HepG2 (cell line): ENCODE data around the gene KCNE4.

ENCODE experiments used
- BRF2 ChIP-seq: sonication (generic); formaldehyde crosslinking; IDR thresholded peaks from 2 replicates; pipeline ENCODE4 v1.8.1; 2022; ENCODE audit warnings: mild to moderate bottlenecking, missing genetic modification reagents
- EP300 ChIP-seq, 3 experiments: sonication (generic) in 1 of 3; formaldehyde crosslinking in 1 of 3; IDR thresholded peaks; 2 replicates each; pipeline versions ENCODE4 v1.5.1 to v1.6.1; 2011 to 2020; ENCODE audit warnings: low read depth in 2 of 3, low read length in 2 of 3, borderline replicate concordance in 1 of 3, improper control_type of control experiment in 1 of 3, mild to moderate bottlenecking in 1 of 3, missing genetic modification reagents in 1 of 3, moderate library complexity in 1 of 3
- ESRRA ChIP-seq: sonication (generic); formaldehyde crosslinking; IDR thresholded peaks from 2 replicates; pipeline ENCODE4 v1.5.1; 2020; ENCODE audit warnings: mild to moderate bottlenecking, low read depth, missing genetic modification reagents
- ETV6 ChIP-seq: sonication (generic); formaldehyde crosslinking; conservative IDR thresholded peaks from 2 replicates; pipeline ENCODE4 v1.4.0; 2020; ENCODE audit warnings: missing genetic modification reagents
- MYC ChIP-seq: sonication (generic); formaldehyde crosslinking; IDR thresholded peaks from 2 replicates; pipeline ENCODE4 v1.9.0; 2021; ENCODE audit warnings: missing genetic modification reagents, borderline replicate concordance
- POLR2A ChIP-seq, 2 experiments: IDR thresholded peaks; 2 replicates each; pipeline ENCODE4 v1.6.1; 2011; ENCODE audit warnings: low read depth in 2 of 2, low read length in 2 of 2, mild to moderate bottlenecking in 1 of 2, moderate library complexity in 1 of 2; ENCODE audit not compliant: insufficient read depth in 1 of 2
- SIN3A ChIP-seq: IDR thresholded peaks from 2 replicates; pipeline ENCODE4 v1.6.1; 2011; ENCODE audit warnings: low read depth, mild to moderate bottlenecking, control low read depth, low read length, borderline replicate concordance
- SMC3 ChIP-seq: IDR thresholded peaks from 2 replicates; pipeline ENCODE4 v1.6.1; 2011; ENCODE audit warnings: low read length, improper control_type of control experiment
- SNAPC5 ChIP-seq: sonication (generic); formaldehyde crosslinking; IDR thresholded peaks from 2 replicates; pipeline ENCODE4 v1.8.1; 2023; ENCODE audit warnings: mild to moderate bottlenecking, missing genetic modification reagents, borderline replicate concordance
- ZNF740 ChIP-seq: sonication (generic); formaldehyde crosslinking; IDR thresholded peaks from 2 replicates; pipeline ENCODE4 v1.4.0; 2020; ENCODE audit warnings: missing genetic modification reagents
- ZSCAN21 ChIP-seq: sonication (generic); formaldehyde crosslinking; IDR thresholded peaks from 2 replicates; pipeline ENCODE4 v1.8.0; 2022; ENCODE audit warnings: mild to moderate bottlenecking, missing genetic modification reagents, moderate library complexity, borderline replicate concordance
- ZSCAN25 ChIP-seq: sonication (generic); formaldehyde crosslinking; IDR thresholded peaks from 2 replicates; pipeline ENCODE4 v1.8.0; 2022; ENCODE audit warnings: mild to moderate bottlenecking, missing genetic modification reagents

GRCh38 chr2:223093436-223094241 lies 41.6 kb downstream of the KCNE4 start:
- TF ChIP-seq MYC (CRISPR knock-in tag), result no peak
- TF ChIP-seq SNAPC5 (CRISPR knock-in tag), result no peak
- no peak for TF ChIP-seq POLR2A (IDR thresholded peaks at IDR 0.05; ENCODE audit: insufficient read depth in 1 of 2, low read depth in 2 of 2, low read length in 2 of 2)
- no peak for TF ChIP-seq SIN3A
- TF ChIP-seq ESRRA (CRISPR knock-in tag), result no peak
- TF ChIP-seq EP300 (IDR thresholded peaks at IDR 0.05; ENCODE audit: low read depth in 2 of 2, low read length in 2 of 2), result no peak
- TF ChIP-seq EP300 (CRISPR knock-in tag; IDR thresholded peaks at IDR 0.05; ENCODE audit: borderline replicate concordance), result no peak
- TF ChIP-seq BRF2 (CRISPR knock-in tag), result no peak
- no peak for TF ChIP-seq ZNF740
- no peak for TF ChIP-seq ZSCAN21 (CRISPR knock-in tag)
- no peak for TF ChIP-seq ZSCAN25 (CRISPR knock-in tag)
- no peak for TF ChIP-seq SMC3
- no peak for TF ChIP-seq ETV6 (CRISPR knock-in tag)
